IPS-20b (cell line): ENCODE results near the gene BNC2.

Source experiments
- H3K27ac ChIP-seq: one replicate; pipeline ENCODE4 v1.5.1; 2013; ENCODE audit warnings: low read length
- H3K27me3 ChIP-seq: 2 replicates; pipeline ENCODE4 v1.6.1; 2013; ENCODE audit warnings: mild to moderate bottlenecking, low read length, inconsistent platforms; ENCODE audit not compliant: insufficient read depth
- H3K36me3 ChIP-seq: 2 replicates; pipeline ENCODE4 v1.6.1; 2013; ENCODE audit warnings: low read depth, mild to moderate bottlenecking, inconsistent platforms, low read length, moderate library complexity; ENCODE audit not compliant: insufficient read depth
- H3K4me1 ChIP-seq: 2 replicates; pipeline ENCODE4 v1.6.1; 2013; ENCODE audit warnings: mild to moderate bottlenecking, control low read depth, inconsistent platforms, low read length, moderate library complexity; ENCODE audit not compliant: insufficient read depth
- H3K4me3 ChIP-seq: 2 replicates; pipeline ENCODE4 v1.5.1; 2013; ENCODE audit warnings: mild to moderate bottlenecking, low read length, inconsistent platforms
- H3K9ac ChIP-seq: 2 replicates; pipeline ENCODE4 v1.6.1; 2013; ENCODE audit warnings: low read depth, mild to moderate bottlenecking, inconsistent platforms, low read length, moderate library complexity
- H3K9me3 ChIP-seq: 2 replicates; pipeline ENCODE4 v1.6.1; 2013; ENCODE audit warnings: mild to moderate bottlenecking, low read depth, low read length, inconsistent platforms; ENCODE audit not compliant: insufficient read depth

The BNC2 gene

DNA sequence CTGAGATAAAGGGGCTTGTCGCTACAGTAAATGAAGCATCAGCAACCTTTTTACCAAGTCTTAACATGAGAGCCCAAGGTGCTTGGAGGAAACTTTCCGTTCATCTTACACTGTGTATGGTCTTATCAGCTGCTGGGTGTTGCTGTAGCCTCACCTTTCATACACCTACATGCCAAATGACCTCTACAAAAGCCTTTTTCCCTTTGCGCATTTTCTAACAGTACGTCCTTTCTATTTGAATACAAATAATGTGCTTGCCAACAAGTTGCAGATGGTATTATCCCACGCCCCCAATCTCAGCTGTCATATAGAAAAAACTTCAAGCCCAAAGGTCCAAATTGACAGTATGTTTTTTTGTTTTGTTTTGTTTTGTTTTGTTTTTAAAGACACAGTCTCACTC, 96.9 kb downstream of the BNC2 start:
- Histone ChIP-seq H3K27me3 (no peaks in the 10 kb centered on the region), H3K9ac (no peak overlapping the region), H3K4me3 (no peak overlapping the region), H3K27ac (no peak overlapping the region), H3K36me3 (no peaks in the 10 kb centered on the region), H3K4me1 (peaks cover 29% of the 10 kb centered on the region), H3K9me3 (no peaks in the 10 kb centered on the region)

DNA sequence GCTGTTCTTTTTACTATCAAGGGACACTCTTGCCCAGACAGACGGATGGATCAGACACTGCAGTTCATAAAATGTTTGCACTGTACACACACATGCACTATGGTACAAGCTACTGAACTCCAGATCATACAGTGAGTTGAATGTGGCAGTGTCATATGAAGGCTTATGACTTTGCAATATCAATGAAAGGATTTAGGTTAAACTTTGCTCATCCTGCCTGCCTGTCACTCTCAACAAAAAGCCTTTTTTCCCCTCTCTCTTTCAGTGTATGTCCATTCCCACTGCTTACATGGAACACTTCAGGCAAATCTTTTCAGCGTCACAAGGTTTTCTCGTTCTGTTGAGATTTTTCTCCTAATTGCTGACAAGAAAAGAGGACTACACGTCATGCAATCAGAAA, 97.4 kb downstream of the BNC2 start:
- Histone ChIP-seq H3K9me3 (no peaks in the 10 kb centered on the region), H3K36me3 (no peaks in the 10 kb centered on the region), H3K9ac (no peak overlapping the region), H3K4me1 (peaks cover 34% of the 10 kb centered on the region), H3K4me3 (no peak overlapping the region), H3K27me3 (no peaks in the 10 kb centered on the region), H3K27ac (no peak overlapping the region)

- no peak overlapping the region for H3K9ac ChIP-seq
- no peak overlapping the region for H3K27ac ChIP-seq
- H3K4me3 ChIP-seq, result no peak overlapping the region
- peaks cover 37% of the 10 kb centered on the region for H3K4me1 ChIP-seq
- no peaks in the 10 kb centered on the region for H3K9me3 ChIP-seq
- H3K36me3 ChIP-seq, result no peaks in the 10 kb centered on the region
- no peaks in the 10 kb centered on the region for H3K27me3 ChIP-seq
Measured at GRCh38 chr9:16771356-16771755, 99.1 kb downstream of the BNC2 start.

- Histone ChIP-seq H3K9me3 (no peaks in the 10 kb centered on the region), H3K4me1 (peaks cover 31% of the 10 kb centered on the region), H3K27me3 (no peaks in the 10 kb centered on the region), H3K9ac (peak overlapping the region; percentile 50; the same call in 1 of the 2 replicates), H3K27ac (peak overlapping the region; percentile 70), H3K36me3 (no peaks in the 10 kb centered on the region), H3K4me3 (peak overlapping the region; percentile 37; the same call in 1 of the 2 replicates)
Measured at GRCh38 chr9:16769291-16769690, 101.2 kb downstream of the BNC2 start.

DNA sequence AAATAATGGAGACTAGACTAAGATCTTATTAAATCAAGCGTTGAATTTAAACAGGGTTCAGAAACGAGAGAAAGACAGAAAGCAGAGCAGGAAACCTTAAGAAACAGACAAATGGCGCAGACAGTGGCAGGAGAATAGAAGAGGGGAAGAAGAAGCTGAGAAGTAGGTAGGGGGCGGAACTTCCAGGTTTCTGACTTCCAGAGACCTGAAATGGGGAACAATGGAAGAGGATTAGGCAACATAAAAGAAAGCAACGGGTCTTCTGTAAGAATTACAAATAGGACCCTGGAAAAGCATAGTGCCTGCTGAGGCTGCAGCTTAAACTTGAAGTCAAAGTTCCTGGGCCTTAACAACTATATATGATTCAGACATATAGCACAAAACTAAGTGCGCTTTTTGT, 101.7 kb downstream of the BNC2 start:
- Histone ChIP-seq H3K27me3 (no peaks in the 10 kb centered on the region), H3K36me3 (no peaks in the 10 kb centered on the region), H3K9me3 (no peaks in the 10 kb centered on the region), H3K4me1 (peaks cover 31% of the 10 kb centered on the region), H3K9ac (peak overlapping the region; percentile 50; the same call in 1 of the 2 replicates), H3K4me3 (peak overlapping the region; percentile 37; the same call in 1 of the 2 replicates), H3K27ac (peak overlapping the region; percentile 73)

DNA sequence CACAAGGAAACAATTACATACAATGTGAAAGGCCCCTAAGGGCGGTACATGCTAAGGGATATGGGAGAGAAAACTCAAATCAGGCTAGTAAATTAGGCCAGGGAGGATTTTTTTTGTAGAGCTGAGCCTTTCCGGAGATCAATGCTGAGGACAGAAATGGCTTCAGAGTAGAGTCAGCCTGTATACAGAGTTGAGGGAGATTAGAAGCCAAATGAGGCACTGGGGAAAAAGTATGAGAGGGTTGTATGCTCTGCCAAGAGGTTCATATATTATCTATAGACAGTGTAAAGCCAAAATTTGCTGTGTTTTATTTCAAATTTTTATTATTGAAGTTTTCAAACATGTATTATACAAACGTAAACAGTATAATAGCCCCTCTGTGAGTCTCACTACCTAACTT, 103.1 kb downstream of the BNC2 start:
- H3K9ac ChIP-seq, result peak overlapping the region; percentile 17; the same call in 1 of the 2 replicates
- H3K4me1 ChIP-seq, result peaks cover 28% of the 10 kb centered on the region
- peak overlapping the region; percentile 73 for H3K27ac ChIP-seq
- H3K36me3 ChIP-seq, result no peaks in the 10 kb centered on the region
- H3K9me3 ChIP-seq, result no peaks in the 10 kb centered on the region
- H3K27me3 ChIP-seq, result no peaks in the 10 kb centered on the region
- H3K4me3 ChIP-seq, result no peak overlapping the region

- Histone ChIP-seq H3K36me3 (no peaks in the 10 kb centered on the region), H3K27me3 (no peaks in the 10 kb centered on the region), H3K9me3 (no peaks in the 10 kb centered on the region)
Measured at GRCh38 chr9:16763946-16764345, 106.5 kb downstream of the BNC2 start.

GRCh38 chr9:16755467-16756160, 114.9 kb downstream of the BNC2 start:
- Histone ChIP-seq H3K27ac (no peak overlapping the region), H3K9ac (no peak overlapping the region), H3K9me3 (no peaks in the 10 kb centered on the region), H3K36me3 (no peaks in the 10 kb centered on the region), H3K27me3 (no peaks in the 10 kb centered on the region), H3K4me1 (peaks cover 5% of the 10 kb centered on the region; the same call in 1 of the 2 replicates), H3K4me3 (no peak overlapping the region)

More at GRCh38 chr9:16763946-16764345, 106.5 kb downstream of the BNC2 start:
- Histone ChIP-seq H3K9ac (no peak overlapping the region), H3K4me3 (no peak overlapping the region), H3K27ac (no peak overlapping the region), H3K4me1 (peaks cover 12% of the 10 kb centered on the region; the same call in 1 of the 2 replicates)

GRCh38 chr9:16754662-16755061, 115.8 kb downstream of the BNC2 start:
- no peak overlapping the region for H3K4me3 ChIP-seq
- no peaks in the 10 kb centered on the region for H3K27me3 ChIP-seq
- peaks cover 6% of the 10 kb centered on the region; the same call in 1 of the 2 replicates for H3K4me1 ChIP-seq
- H3K27ac ChIP-seq, result no peak overlapping the region
- no peaks in the 10 kb centered on the region for H3K9me3 ChIP-seq
- no peaks in the 10 kb centered on the region for H3K36me3 ChIP-seq
- no peak overlapping the region for H3K9ac ChIP-seq

- Histone ChIP-seq H3K27ac (no peak overlapping the region), H3K36me3 (no peaks in the 10 kb centered on the region), H3K4me3 (no peak overlapping the region), H3K27me3 (no peaks in the 10 kb centered on the region), H3K4me1 (peaks cover 14% of the 10 kb centered on the region; the same call in 1 of the 2 replicates), H3K9ac (no peak overlapping the region), H3K9me3 (no peaks in the 10 kb centered on the region)
Measured at GRCh38 chr9:16753256-16753655, 117.2 kb downstream of the BNC2 start.

- Histone ChIP-seq H3K27ac (no peak overlapping the region), H3K4me1 (peaks cover 14% of the 10 kb centered on the region; the same call in 1 of the 2 replicates), H3K27me3 (no peaks in the 10 kb centered on the region), H3K4me3 (no peak overlapping the region), H3K9ac (no peak overlapping the region), H3K9me3 (no peaks in the 10 kb centered on the region), H3K36me3 (no peaks in the 10 kb centered on the region)
Measured at GRCh38 chr9:16752601-16753000, 117.9 kb downstream of the BNC2 start.

DNA sequence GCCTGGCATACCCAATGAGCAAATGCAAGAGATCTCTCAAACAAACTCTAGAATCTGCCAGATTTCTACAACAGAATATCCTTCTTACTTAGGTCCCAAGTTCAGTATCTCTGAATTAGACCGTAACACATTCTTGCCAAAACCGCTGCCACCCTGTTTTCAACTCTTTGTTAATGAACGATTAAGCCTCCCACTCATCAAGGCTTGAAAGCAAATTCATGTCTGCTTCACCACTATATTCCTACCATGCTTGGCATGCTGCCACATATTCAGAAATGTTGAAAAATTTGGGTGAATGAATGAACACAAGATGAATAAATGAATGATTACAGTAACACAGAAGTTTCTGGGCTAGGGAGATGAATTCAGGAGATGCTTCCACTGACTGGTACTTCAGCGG, 119.9 kb downstream of the BNC2 start:
- H3K4me3 ChIP-seq, result no peak overlapping the region

More for the DNA sequence above, 119.9 kb downstream of the BNC2 start:
- Histone ChIP-seq H3K36me3 (no peaks in the 10 kb centered on the region), H3K4me1 (peaks cover 11% of the 10 kb centered on the region; the same call in 1 of the 2 replicates), H3K27me3 (no peaks in the 10 kb centered on the region), H3K27ac (no peak overlapping the region), H3K9me3 (no peaks in the 10 kb centered on the region), H3K9ac (no peak overlapping the region)
